IMR-90 (cell line): Measurements from ENCODE around the gene FGFBP2. TPM values are rescaled to one million over a fixed set of nuclear protein-coding genes. Genes with fewer than 3 reads are reported as not detected.
A peak's percentile ranks its signal among the peaks of the same experiment; 100 is the strongest.

ENCODE experiments used
- ATAC-seq: fragments of 200-7000 bp; cut with Tn5 transposase; 2 replicates; pipeline ENCODE4 v1.9.1; 2020; ENCODE audit warnings: low read depth, mild to moderate bottlenecking, moderate library complexity
- BruUV-seq: library from RNA; stranded (reverse); fragments of 400-500 nt; replicated peaks from 2 replicates; lab custom pipeline; 2021; lab: Mats Ljungman, UMichigan
- CTCF ChIA-PET: fragments of 300-600 bp; formaldehyde crosslinking; extraction: SDS; loops from one replicate; lab custom pipeline; 2021; ENCODE audit warnings: antibody characterized with exemption; lab: Yijun Ruan, JAX
- POLR2A ChIA-PET: fragments of 300-600 bp; sonication (Branson Sonifier 250); formaldehyde crosslinking; loops from one replicate; lab custom pipeline; 2022; ENCODE audit warnings: antibody characterized with exemption; ENCODE audit not compliant: unreplicated experiment; lab: Charles Lee
- DNase-seq: peaks from one replicate; pipeline ENCODE4 v3.0.0; 2013
- H2AFZ ChIP-seq: replicated peaks from 2 replicates; pipeline ENCODE3; 2013; ENCODE audit warnings: low read length, mild to moderate bottlenecking; ENCODE audit not compliant: poor library complexity
- H2AK5ac ChIP-seq: 2 replicates; pipeline ENCODE4 v1.6.1; 2013; ENCODE audit warnings: low read depth, low read length, inconsistent platforms
- H2AK9ac ChIP-seq: replicated peaks from 2 replicates; pipeline ENCODE3; 2013; ENCODE audit warnings: mild to moderate bottlenecking, low read depth, low read length, moderate library complexity; ENCODE audit not compliant: poor library complexity
- H2BK120ac ChIP-seq: 2 replicates; pipeline ENCODE4 v1.6.1; 2013; ENCODE audit warnings: low read depth, low read length, inconsistent platforms
- H2BK15ac ChIP-seq: 3 replicates; pipeline ENCODE4 v1.6.1; 2013; ENCODE audit warnings: low read depth, low read length, inconsistent platforms
- H2BK20ac ChIP-seq: 2 replicates; pipeline ENCODE4 v1.6.1; 2013; ENCODE audit warnings: low read depth, mild to moderate bottlenecking, inconsistent platforms, low read length, moderate library complexity
- H2BK5ac ChIP-seq: 2 replicates; pipeline ENCODE4 v1.6.1; 2013; ENCODE audit warnings: mild to moderate bottlenecking, low read depth, low read length, inconsistent platforms; ENCODE audit not compliant: poor library complexity, severe bottlenecking
- H3K14ac ChIP-seq: replicated peaks from 2 replicates; pipeline ENCODE4 v1.6.1; 2013; ENCODE audit warnings: low read depth, low read length, inconsistent platforms
- H3K18ac ChIP-seq: 2 replicates; pipeline ENCODE4 v1.6.1; 2013; ENCODE audit warnings: low read depth, low read length, control low read depth
- H3K23ac ChIP-seq: 2 replicates; pipeline ENCODE4 v1.6.1; 2013; ENCODE audit warnings: low read depth, low read length, inconsistent platforms
- H3K27ac ChIP-seq: 2 replicates; pipeline ENCODE4 v1.5.1; 2013; ENCODE audit warnings: mild to moderate bottlenecking, control low read depth, low read length; ENCODE audit not compliant: insufficient read depth
- H3K27me3 ChIP-seq: 2 replicates; pipeline ENCODE4 v1.6.1; 2013; ENCODE audit warnings: low read length; ENCODE audit not compliant: control insufficient read depth, insufficient read depth
- H3K36me3 ChIP-seq: 2 replicates; pipeline ENCODE4 v1.6.1; 2013; ENCODE audit warnings: low read length, mixed read lengths; ENCODE audit not compliant: control insufficient read depth, insufficient read depth
- H3K4ac ChIP-seq: 2 replicates; pipeline ENCODE4 v1.6.1; 2013; ENCODE audit warnings: low read depth, low read length, inconsistent platforms
- H3K4me1 ChIP-seq: 2 replicates; pipeline ENCODE4 v1.6.1; 2013; ENCODE audit warnings: low read length, mixed read lengths; ENCODE audit not compliant: control insufficient read depth, insufficient read depth
- H3K4me2 ChIP-seq: 2 replicates; pipeline ENCODE4 v1.6.1; 2013; ENCODE audit warnings: low read depth, mild to moderate bottlenecking, control low read depth, low read length, moderate library complexity
- H3K4me3 ChIP-seq: 2 replicates; pipeline ENCODE4 v1.5.1; 2013; ENCODE audit warnings: low read depth, mild to moderate bottlenecking, control low read depth, low read length, moderate library complexity; ENCODE audit not compliant: insufficient read depth
- H3K56ac ChIP-seq: 2 replicates; pipeline ENCODE4 v1.6.1; 2013; ENCODE audit warnings: low read length, inconsistent platforms; ENCODE audit not compliant: insufficient read depth; ENCODE audit errors: extremely low read depth
- H3K79me1 ChIP-seq, 2 experiments: 2 replicates each; pipeline ENCODE4 v1.6.1; 2013; ENCODE audit warnings: low read length in 2 of 2, inconsistent platforms in 1 of 2, low read depth in 1 of 2
- H3K9ac ChIP-seq: 2 replicates; pipeline ENCODE4 v1.6.1; 2013; ENCODE audit warnings: low read depth, low read length, control low read depth
- H3K9me1 ChIP-seq: 2 replicates; pipeline ENCODE4 v1.6.1; 2013; ENCODE audit warnings: low read length, inconsistent platforms; ENCODE audit not compliant: insufficient read depth
- H3K9me3 ChIP-seq: 2 replicates; pipeline ENCODE4 v1.6.1; 2013; ENCODE audit warnings: low read length; ENCODE audit not compliant: control insufficient read depth, insufficient read depth
- H4K20me1 ChIP-seq: 2 replicates; pipeline ENCODE4 v1.6.1; 2013; ENCODE audit warnings: low read length, inconsistent platforms; ENCODE audit not compliant: insufficient read depth
- H4K5ac ChIP-seq: 2 replicates; pipeline ENCODE4 v1.6.1; 2013; ENCODE audit warnings: mild to moderate bottlenecking, low read depth, low read length, control low read depth
- H4K8ac ChIP-seq, 2 experiments: 2 replicates each; pipeline ENCODE4 v1.6.1; 2013; ENCODE audit warnings: low read depth in 2 of 2, low read length in 2 of 2, control low read depth in 1 of 2, inconsistent platforms in 1 of 2
- H4K91ac ChIP-seq: 2 replicates; pipeline ENCODE4 v1.6.1; 2013; ENCODE audit warnings: low read depth, low read length, inconsistent platforms; ENCODE audit not compliant: insufficient read depth
- BHLHE40 ChIP-seq: fragments of 150-350 bp; IDR thresholded peaks from 2 replicates; pipeline ENCODE4 v1.6.1; 2016; ENCODE audit warnings: mild to moderate bottlenecking, low read depth, low read length
- CEBPB ChIP-seq: IDR thresholded peaks from 2 replicates; pipeline ENCODE4 v1.6.1; 2012; ENCODE audit warnings: low read depth, low read length, improper control_type of control experiment
- CHD1 ChIP-seq: IDR thresholded peaks from 2 replicates; pipeline ENCODE4 v1.6.1; 2012; ENCODE audit warnings: low read depth, low read length, improper control_type of control experiment
- ELK1 ChIP-seq: fragments of 150-350 bp; IDR thresholded peaks from 2 replicates; pipeline ENCODE4 v1.6.1; 2016; ENCODE audit warnings: low read depth, mild to moderate bottlenecking, low read length, moderate library complexity, borderline replicate concordance
- FOS ChIP-seq: fragments of 150-350 bp; IDR thresholded peaks from 2 replicates; pipeline ENCODE4 v1.6.1; 2016; ENCODE audit warnings: low read depth, low read length
- MAFK ChIP-seq: IDR thresholded peaks from 2 replicates; pipeline ENCODE4 v1.6.1; 2012; ENCODE audit warnings: low read depth, low read length, improper control_type of control experiment
- MAZ ChIP-seq: IDR thresholded peaks from 2 replicates; pipeline ENCODE4 v1.6.1; 2012; ENCODE audit warnings: low read depth, mild to moderate bottlenecking, low read length, improper control_type of control experiment, moderate library complexity, borderline replicate concordance
- MXI1 ChIP-seq: IDR thresholded peaks from 2 replicates; pipeline ENCODE4 v1.6.1; 2012; ENCODE audit warnings: low read depth, mild to moderate bottlenecking, low read length, moderate library complexity, borderline replicate concordance
- NFE2L2 ChIP-seq: fragments of 150-350 bp; IDR thresholded peaks from 2 replicates; pipeline ENCODE4 v1.6.1; 2016; ENCODE audit warnings: low read depth, mild to moderate bottlenecking, low read length
- POLR2A ChIP-seq: IDR thresholded peaks from 2 replicates; pipeline ENCODE4 v1.6.1; 2012; ENCODE audit warnings: mild to moderate bottlenecking, low read depth, low read length
- RAD21 ChIP-seq: IDR thresholded peaks from 2 replicates; pipeline ENCODE4 v1.6.1; 2012; ENCODE audit warnings: low read length, improper control_type of control experiment
- RCOR1 ChIP-seq: IDR thresholded peaks from 2 replicates; pipeline ENCODE4 v1.6.1; 2012; ENCODE audit warnings: mild to moderate bottlenecking, low read length, improper control_type of control experiment; ENCODE audit not compliant: insufficient replicate concordance
- RFX5 ChIP-seq: IDR thresholded peaks from 2 replicates; pipeline ENCODE4 v1.8.0; 2012; ENCODE audit warnings: low read depth, mild to moderate bottlenecking, low read length, moderate library complexity
- SMC3 ChIP-seq: fragments of 150-350 bp; IDR thresholded peaks from 2 replicates; pipeline ENCODE4 v1.6.1; 2016; ENCODE audit warnings: low read depth, mild to moderate bottlenecking, antibody characterized with exemption, low read length, moderate library complexity
- USF2 ChIP-seq: fragments of 150-350 bp; IDR thresholded peaks from 2 replicates; pipeline ENCODE4 v1.6.1; 2017; ENCODE audit warnings: mild to moderate bottlenecking, antibody characterized with exemption, low read length, low read depth
- WGBS, 2 experiments: methylation state at CpG; one replicate each; pipeline versions ENCODE4 v1.1.5 to v1.1.7; 2013; ENCODE audit warnings: missing lambda C conversion rate in 2 of 2; ENCODE audit not compliant: insufficient read length in 1 of 2; ENCODE audit errors: extremely low coverage in 2 of 2; 5-methylcytosine and 5-hydroxymethylcytosine counted together
- dilution Hi-C: fragments of 300-500 bp; cut with HindIII; formaldehyde crosslinking; loops from one replicate; pipeline ENCODE4 v1.14.3; 2018; ENCODE audit warnings: low sequenced_read_pairs; ENCODE audit not compliant: unreplicated experiment
- in situ Hi-C: fragments of 300-500 bp; cut with MboI; formaldehyde crosslinking; loops from 3 replicates; pipeline ENCODE4 v1.14.3; 2019; ENCODE audit warnings: low sequenced_read_pairs, inconsistent platforms, mixed read lengths
- intact Hi-C: fragments of 100-400 bp; cut with micrococcal nuclease; formaldehyde crosslinking; loops from 2 replicates; pipeline ENCODE4 v1.10.0; 2022
- polyA plus RNA-seq, 3 experiments: library from polyadenylated mRNA; depleted of rRNA; stranded (reverse); fragments of >200 nt; gene quantifications; 2 replicates each; pipeline ENCODE4 v1.2.3, GENCODE V29; 2012; ENCODE audit warnings: low replicate concordance in 1 of 3
- total RNA-seq: library from RNA; depleted of rRNA; stranded (reverse); fragments of >200 nt; gene quantifications from 2 replicates; pipeline ENCODE4 v1.2.3, GENCODE V29; 2012
- TF ChIP-seq, protein P1 (sequence below): conservative IDR thresholded peaks from 2 replicates; pipeline ENCODE4 v1.5.1; 2012; ENCODE audit warnings: mild to moderate bottlenecking, low read depth, low read length, improper control_type of control experiment

The FGFBP2 gene
- total and polyA plus RNA-seq, 2 of the 4 experiments (the other 2 are of a cell fraction) = not detected

- Histone ChIP-seq H3K79me1 (no peaks in the 10 kb centered on the region), H2BK20ac (no peak overlapping the region), H2BK120ac (no peak overlapping the region), H2AK9ac (no peak overlapping the region), H3K9me3 (no peaks in the 10 kb centered on the region), H2BK15ac (no peak overlapping the region), H4K91ac (no peak overlapping the region), H3K14ac (no peak overlapping the region), H4K5ac (no peak overlapping the region), H3K9ac (no peak overlapping the region), H2AFZ (no peak overlapping the region), H3K27ac (no peak overlapping the region), H2BK5ac (no peak overlapping the region), H4K20me1 (no peaks in the 10 kb centered on the region), H3K36me3 (no peaks in the 10 kb centered on the region), H3K18ac (no peak overlapping the region), H3K4me2 (no peak overlapping the region), H4K8ac (no peak overlapping the region), H3K4me3 (no peak overlapping the region), H3K56ac (no peak overlapping the region), H2AK5ac (no peak overlapping the region), H3K23ac (no peak overlapping the region), H3K27me3 (peaks cover 10% of the 10 kb centered on the region), H3K4me1 (no peaks in the 10 kb centered on the region), H3K9me1 (0 out of 2 replicates have a peak, but pooled peaks cover 6% of the 10 kb centered on the region), H3K4ac (no peak overlapping the region)
- ChIA-PET CTCF (interaction anchor here (1.0 kb wide), 1 partner anchor 101 kb away, joined by 3 read pairs; no protein-coding TSS in a partner anchor), POLR2A (no interaction called here)
- in situ Hi-C loops (no loop called here), intact Hi-C loops (no loop called here), dilution Hi-C loops (no loop called here)
- ATAC-seq (peak; percentile 21; the same call in 1 of the 2 replicates), DNase-seq (no peak)
- no TSS peak for BruUV-seq
- WGBS, 2 experiments = no CpG with 5 or more reads among the region's 2 CpGs
- TF ChIP-seq USF2 = no peak
- TF ChIP-seq FOS = no peak
- TF ChIP-seq CEBPB = no peak
- no peak for TF ChIP-seq POLR2A
- no peak for TF ChIP-seq MAFK
- TF ChIP-seq RAD21 = no peak
- no peak for TF ChIP-seq ELK1
- TF ChIP-seq MAZ = no peak
- no peak for TF ChIP-seq NFE2L2
- no peak for TF ChIP-seq MXI1
- TF ChIP-seq BHLHE40 = no peak
- TF ChIP-seq, protein P1, sequence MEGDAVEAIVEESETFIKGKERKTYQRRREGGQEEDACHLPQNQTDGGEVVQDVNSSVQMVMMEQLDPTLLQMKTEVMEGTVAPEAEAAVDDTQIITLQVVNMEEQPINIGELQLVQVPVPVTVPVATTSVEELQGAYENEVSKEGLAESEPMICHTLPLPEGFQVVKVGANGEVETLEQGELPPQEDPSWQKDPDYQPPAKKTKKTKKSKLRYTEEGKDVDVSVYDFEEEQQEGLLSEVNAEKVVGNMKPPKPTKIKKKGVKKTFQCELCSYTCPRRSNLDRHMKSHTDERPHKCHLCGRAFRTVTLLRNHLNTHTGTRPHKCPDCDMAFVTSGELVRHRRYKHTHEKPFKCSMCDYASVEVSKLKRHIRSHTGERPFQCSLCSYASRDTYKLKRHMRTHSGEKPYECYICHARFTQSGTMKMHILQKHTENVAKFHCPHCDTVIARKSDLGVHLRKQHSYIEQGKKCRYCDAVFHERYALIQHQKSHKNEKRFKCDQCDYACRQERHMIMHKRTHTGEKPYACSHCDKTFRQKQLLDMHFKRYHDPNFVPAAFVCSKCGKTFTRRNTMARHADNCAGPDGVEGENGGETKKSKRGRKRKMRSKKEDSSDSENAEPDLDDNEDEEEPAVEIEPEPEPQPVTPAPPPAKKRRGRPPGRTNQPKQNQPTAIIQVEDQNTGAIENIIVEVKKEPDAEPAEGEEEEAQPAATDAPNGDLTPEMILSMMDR = no peak
- no peak for TF ChIP-seq SMC3
- TF ChIP-seq RCOR1 = no peak
- TF ChIP-seq RFX5 = no peak
- no peak for TF ChIP-seq CHD1
Measured at GRCh38 chr4:15983610-15984009, 20.6 kb upstream of the FGFBP2 start.
